NCI-H748 (cell line): Measurements from ENCODE around the gene PLEKHD1.

Source experiments
- DNase-seq: peaks from one replicate; lab custom pipeline; 2025; ENCODE audit not compliant: unreplicated experiment; lab: John Stamatoyannopoulos, UW

Gene PLEKHD1

GRCh38 chr14:69547701-69548348 is 63.3 kb downstream of the PLEKHD1 start:
- peak; percentile 55 for DNase-seq

GRCh38 chr14:69548566-69548965 is 64.0 kb downstream of the PLEKHD1 start:
- DNase-seq, result no peak

GRCh38 chr14:69551511-69551910 is 67.0 kb downstream of the PLEKHD1 start:
- no peak for DNase-seq

GRCh38 chr14:69553252-69553651 is 68.7 kb downstream of the PLEKHD1 start:
- no peak for DNase-seq

GRCh38 chr14:69554500-69554899 is 70.0 kb downstream of the PLEKHD1 start:
- no peak for DNase-seq

GRCh38 chr14:69558774-69559173 is 74.2 kb downstream of the PLEKHD1 start:
- DNase-seq, result no peak

- peak; percentile 70 for DNase-seq
These were observed 75.1 kb downstream of the PLEKHD1 start for GRCh38 chr14:69559581-69560011.

- DNase-seq, result no peak
These were observed 76.3 kb downstream of the PLEKHD1 start for GRCh38 chr14:69560826-69561225.

GRCh38 chr14:69561893-69562292 is 77.4 kb downstream of the PLEKHD1 start:
- no peak for DNase-seq

- DNase-seq, result no peak
These were observed 83.0 kb downstream of the PLEKHD1 start for GRCh38 chr14:69567563-69567962.

GRCh38 chr14:69569859-69570258 is 85.3 kb downstream of the PLEKHD1 start:
- DNase-seq, result no peak

- no peak for DNase-seq
These were observed 86.4 kb downstream of the PLEKHD1 start for GRCh38 chr14:69570836-69571330.

GRCh38 chr14:69571449-69572029 is 87.0 kb downstream of the PLEKHD1 start:
- DNase-seq, result no peak

- DNase-seq, result peak; percentile 92
These were observed 87.7 kb downstream of the PLEKHD1 start for GRCh38 chr14:69572030-69572840.

GRCh38 chr14:69572841-69573135 is 88.3 kb downstream of the PLEKHD1 start:
- DNase-seq, result no peak

- DNase-seq, result no peak
These were observed 88.8 kb downstream of the PLEKHD1 start for GRCh38 chr14:69573205-69573830.

- peak; percentile 77 for DNase-seq
These were observed 89.3 kb downstream of the PLEKHD1 start for GRCh38 chr14:69573831-69574262.

- peak; percentile 88 for DNase-seq
These were observed 89.9 kb downstream of the PLEKHD1 start, which contains the start of gene CCDC177 for GRCh38 chr14:69574263-69574953. TSS of gene CCDC177 (minus strand) at chr14:69574871. CDS start at chr14:69573622, 1,249 bp downstream.

- DNase-seq, result peak; percentile 44
These were observed 90.4 kb downstream of the PLEKHD1 start for GRCh38 chr14:69574954-69575295.

- no peak for DNase-seq
These were observed 94.9 kb downstream of the PLEKHD1 start for GRCh38 chr14:69579476-69579875.

GRCh38 chr14:69580009-69580577 is 95.6 kb downstream of the PLEKHD1 start:
- peak; percentile 59 for DNase-seq
